ENCODE data around the gene OR6V1.

OR6V1 gene, protein sequence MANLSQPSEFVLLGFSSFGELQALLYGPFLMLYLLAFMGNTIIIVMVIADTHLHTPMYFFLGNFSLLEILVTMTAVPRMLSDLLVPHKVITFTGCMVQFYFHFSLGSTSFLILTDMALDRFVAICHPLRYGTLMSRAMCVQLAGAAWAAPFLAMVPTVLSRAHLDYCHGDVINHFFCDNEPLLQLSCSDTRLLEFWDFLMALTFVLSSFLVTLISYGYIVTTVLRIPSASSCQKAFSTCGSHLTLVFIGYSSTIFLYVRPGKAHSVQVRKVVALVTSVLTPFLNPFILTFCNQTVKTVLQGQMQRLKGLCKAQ

DNA sequence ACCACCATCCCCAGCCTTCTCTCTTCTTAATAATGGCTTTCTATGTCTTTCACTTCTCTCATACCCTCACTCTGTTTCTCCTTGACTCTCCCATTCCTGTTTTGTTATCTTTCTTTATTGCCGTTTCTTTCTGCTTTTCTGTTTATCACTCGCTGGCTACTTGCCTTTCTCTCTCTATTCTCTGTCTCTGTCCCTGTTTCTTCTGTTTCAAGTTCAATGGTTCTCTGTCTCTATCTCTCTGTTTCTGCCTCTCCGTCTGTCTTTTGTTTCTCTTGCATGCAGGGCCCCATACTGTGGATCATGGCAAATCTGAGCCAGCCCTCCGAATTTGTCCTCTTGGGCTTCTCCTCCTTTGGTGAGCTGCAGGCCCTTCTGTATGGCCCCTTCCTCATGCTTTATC, at the start of gene OR6V1:
Gene OR6V1, plus strand, starts transcription at position 301 of the 400 bp plus-strand sequence. Its CDS starts 0 bp downstream, at position 301.
- in situ Hi-C loops (cut with MboI; ENCODE audit: low pct_unique_long_range_greater_than_20kb, low sequenced_read_pairs, unreplicated experiment) = no loop called here

DNA sequence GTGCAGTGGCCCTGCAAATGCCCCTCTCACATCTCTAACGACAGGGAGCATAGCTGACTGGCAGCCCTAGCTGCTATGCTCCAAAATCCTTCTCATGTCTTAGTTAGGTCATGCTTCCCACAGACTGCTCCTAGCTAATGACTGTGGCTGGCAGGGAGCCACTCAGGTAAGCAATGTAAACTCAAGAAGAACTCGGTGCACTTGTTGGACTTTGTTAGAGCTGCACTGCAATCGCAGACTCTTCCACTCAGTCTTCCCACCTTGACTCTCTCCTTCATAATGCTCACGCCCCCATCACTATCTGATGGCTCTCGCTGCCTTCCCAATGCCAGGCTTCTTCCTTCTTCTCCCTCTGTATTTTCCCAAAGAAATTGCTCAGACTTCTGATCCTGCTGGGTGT, 49.2 kb upstream of the OR6V1 start:
- DNase-seq (ENCODE audit: low spot score) = no peak
- TF ChIP-seq, protein P1, sequence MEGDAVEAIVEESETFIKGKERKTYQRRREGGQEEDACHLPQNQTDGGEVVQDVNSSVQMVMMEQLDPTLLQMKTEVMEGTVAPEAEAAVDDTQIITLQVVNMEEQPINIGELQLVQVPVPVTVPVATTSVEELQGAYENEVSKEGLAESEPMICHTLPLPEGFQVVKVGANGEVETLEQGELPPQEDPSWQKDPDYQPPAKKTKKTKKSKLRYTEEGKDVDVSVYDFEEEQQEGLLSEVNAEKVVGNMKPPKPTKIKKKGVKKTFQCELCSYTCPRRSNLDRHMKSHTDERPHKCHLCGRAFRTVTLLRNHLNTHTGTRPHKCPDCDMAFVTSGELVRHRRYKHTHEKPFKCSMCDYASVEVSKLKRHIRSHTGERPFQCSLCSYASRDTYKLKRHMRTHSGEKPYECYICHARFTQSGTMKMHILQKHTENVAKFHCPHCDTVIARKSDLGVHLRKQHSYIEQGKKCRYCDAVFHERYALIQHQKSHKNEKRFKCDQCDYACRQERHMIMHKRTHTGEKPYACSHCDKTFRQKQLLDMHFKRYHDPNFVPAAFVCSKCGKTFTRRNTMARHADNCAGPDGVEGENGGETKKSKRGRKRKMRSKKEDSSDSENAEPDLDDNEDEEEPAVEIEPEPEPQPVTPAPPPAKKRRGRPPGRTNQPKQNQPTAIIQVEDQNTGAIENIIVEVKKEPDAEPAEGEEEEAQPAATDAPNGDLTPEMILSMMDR (IDR thresholded peaks at IDR 0.05; ENCODE audit: extremely low read depth, insufficient read depth, missing control alignments) = no peak
- in situ Hi-C loops (cut with MboI; ENCODE audit: low pct_unique_long_range_greater_than_20kb, low sequenced_read_pairs, unreplicated experiment) = loop anchor here (25.0 kb wide), 1 partner anchor 366 kb away; no protein-coding TSS in a partner anchor

More for the DNA sequence above, at the start of gene OR6V1:
- no peak for DNase-seq (ENCODE audit: low spot score)
- TF ChIP-seq, protein P1 (IDR thresholded peaks at IDR 0.05; ENCODE audit: extremely low read depth, insufficient read depth, missing control alignments) = no peak

DNA sequence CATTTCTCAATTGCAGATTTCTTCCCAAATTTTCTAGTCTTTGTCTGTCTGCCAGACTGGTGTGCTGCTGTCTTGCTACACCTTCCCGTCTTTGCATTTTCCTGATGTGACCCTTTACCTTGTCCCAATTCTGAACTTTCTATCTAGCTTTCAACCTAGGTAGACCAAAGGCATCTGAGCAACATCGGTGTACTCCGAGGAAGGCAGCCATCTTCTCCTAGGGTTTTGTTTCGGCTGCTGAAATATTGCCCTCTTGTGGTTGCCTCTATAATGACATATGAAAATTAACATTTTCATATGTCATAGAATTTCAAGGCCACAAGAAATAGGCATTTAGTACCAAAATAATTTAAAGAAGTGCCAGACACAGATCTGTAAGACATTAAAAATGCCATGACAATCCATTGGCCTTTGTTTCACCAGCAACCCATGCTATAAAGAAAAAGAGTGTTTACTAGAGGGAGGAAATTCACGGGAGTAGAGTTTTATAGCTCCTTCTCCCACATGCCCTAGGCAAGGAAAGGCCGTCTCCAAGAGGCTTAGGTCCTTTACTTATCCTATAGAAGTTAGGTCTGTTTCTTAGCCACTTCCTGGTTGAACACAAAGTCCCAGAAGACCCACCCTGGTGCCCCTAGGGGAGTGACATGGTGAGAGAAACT, 48.6 kb upstream of the OR6V1 start:
- DNase-seq (ENCODE audit: low spot score) = peak; percentile 60
- in situ Hi-C loops (cut with MboI; ENCODE audit: low pct_unique_long_range_greater_than_20kb, low sequenced_read_pairs, unreplicated experiment) = loop anchor here (25.0 kb wide), 1 partner anchor 366 kb away; no protein-coding TSS in a partner anchor
- TF ChIP-seq, protein P1 (IDR thresholded peaks at IDR 0.05; ENCODE audit: extremely low read depth, insufficient read depth, missing control alignments) = peak; percentile 67

DNA sequence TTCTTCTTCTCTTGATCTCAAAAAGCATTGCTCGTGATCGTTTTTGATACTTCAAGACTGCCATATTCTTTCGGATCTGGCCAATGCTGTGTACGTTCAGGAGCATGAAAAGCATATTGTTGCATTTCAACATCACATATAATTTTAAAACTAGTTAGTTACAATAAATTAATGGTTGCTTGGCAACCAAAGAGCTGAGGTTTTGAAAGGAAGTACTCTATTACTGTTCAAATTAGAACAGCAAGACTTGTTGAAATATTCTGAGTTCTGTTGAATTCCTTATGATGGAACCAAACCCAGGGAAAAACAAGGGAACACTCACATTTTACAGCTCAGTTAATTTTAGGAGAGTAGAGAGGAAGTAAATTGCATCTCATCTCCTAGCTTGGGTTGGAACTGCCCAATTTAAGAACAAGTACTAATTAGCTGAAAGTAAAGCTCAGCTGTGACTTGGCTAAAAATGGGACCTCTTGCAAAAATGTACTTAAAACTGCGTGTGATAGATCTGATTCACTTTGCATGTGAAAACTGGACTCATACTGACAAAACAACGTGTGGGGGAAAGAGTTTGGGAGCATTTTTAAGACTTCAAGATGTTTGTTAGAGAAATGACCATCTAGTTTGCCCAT, 46.4 kb upstream of the OR6V1 start:
- no peak for DNase-seq (ENCODE audit: low spot score)
- in situ Hi-C loops (cut with MboI; ENCODE audit: low pct_unique_long_range_greater_than_20kb, low sequenced_read_pairs, unreplicated experiment) = loop anchor here (5.0 to 25.0 kb wide), 2 partner anchors 207 to 368 kb away; no protein-coding TSS in a partner anchor
- TF ChIP-seq, protein P1 (IDR thresholded peaks at IDR 0.05; ENCODE audit: extremely low read depth, insufficient read depth, missing control alignments) = no peak

DNA sequence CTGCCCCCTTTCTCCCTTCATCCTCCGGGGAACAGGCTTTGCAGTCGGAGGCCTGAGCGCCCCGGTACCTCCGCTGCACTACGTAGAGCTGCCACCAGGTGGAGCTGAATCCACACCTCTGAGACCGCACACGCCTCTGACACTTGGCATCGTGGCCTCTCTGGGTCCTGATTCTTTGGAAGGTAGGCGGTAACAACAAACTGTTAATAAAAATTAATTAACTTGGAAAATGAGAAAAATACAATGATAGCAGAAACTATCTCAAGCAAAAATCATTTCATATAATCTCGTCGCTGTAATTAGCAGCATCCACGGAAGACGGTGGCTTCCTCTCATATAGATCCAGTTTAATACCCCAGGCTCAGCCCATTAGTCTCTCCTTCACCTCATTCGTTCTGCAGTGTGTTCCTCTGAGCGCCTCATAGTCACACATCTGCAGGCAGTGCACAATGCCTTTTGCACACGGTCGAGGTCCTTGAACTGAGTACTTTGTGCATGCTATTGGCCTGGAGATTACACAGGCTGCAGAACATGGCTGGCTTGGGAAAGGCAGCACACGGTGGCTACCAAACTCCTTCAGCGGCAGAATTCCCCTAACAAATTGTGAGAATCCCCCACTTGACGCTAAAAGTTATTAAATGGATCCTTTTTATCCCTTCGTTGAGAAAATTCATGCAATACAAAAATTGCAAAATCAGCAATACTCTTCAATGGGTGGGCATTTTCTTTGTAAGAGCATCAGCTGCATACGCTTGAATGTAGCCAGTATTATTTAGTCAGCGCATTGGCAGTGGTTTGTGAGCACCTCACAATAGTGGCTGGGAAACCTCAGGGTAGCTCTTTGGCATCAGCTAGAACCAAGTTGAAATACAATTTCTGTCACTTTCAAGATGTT, 43.9 kb upstream of the OR6V1 start:
- DNase-seq (ENCODE audit: low spot score) = peak; percentile 56
- in situ Hi-C loops (cut with MboI; ENCODE audit: low pct_unique_long_range_greater_than_20kb, low sequenced_read_pairs, unreplicated experiment) = loop anchor here (5.0 to 25.0 kb wide), 2 partner anchors 204 to 371 kb away; no protein-coding TSS in a partner anchor
- TF ChIP-seq, protein P1 (IDR thresholded peaks at IDR 0.05; ENCODE audit: extremely low read depth, insufficient read depth, missing control alignments) = peak; percentile 98

Measured in GM13977 (cell line).